ENCODE results near the gene HES5. TPM values are rescaled to one million over a fixed set of nuclear protein-coding genes. Genes with fewer than 3 reads are reported as not detected.

The HES5 gene
- total and polyA plus RNA-seq, 2 of the 4 experiments (the other 2 are of a cell fraction) = not detected

DNA sequence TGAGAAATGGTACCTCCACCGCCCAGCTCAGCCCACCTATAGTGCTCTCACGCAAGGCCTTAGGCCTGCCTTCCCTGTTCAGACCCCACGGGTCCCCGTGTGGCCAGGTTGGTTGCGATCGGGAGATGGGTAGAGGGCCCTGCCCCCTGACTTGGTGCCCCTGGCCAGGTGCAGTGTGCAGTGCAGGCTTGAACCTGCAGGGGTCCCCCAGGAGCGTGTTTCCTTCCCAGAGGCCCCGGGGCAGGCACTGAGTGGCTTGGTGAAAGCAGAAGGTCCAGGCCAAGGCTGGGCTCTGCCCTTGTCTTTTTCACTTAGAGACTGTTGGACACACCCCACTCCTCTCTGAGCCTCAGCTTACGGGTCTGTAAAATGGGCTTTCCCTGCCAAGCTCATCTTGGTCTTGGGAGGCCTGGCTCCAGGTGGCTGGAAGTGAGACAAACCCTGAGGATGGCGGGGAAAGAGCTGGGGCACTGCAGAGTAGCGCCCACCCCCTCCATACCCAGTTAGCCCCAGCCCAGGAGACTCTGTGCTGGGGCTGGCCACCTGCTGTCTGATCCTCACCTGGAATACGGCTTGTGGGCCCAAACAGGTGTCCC is 9.3 kb upstream of the HES5 start:
- H2AFZ ChIP-seq (replicated peaks; ENCODE audit: low read length, poor library complexity) = peak overlapping the region; percentile 43
- no peak for DNase-seq
- POLR2A ChIA-PET (ENCODE audit: unreplicated experiment) = no interaction called here
- H3K27me3 ChIP-seq (ENCODE audit: control insufficient read depth, insufficient read depth, low read length) = peaks cover 3% of the 10 kb centered on the region; the same call in 1 of the 2 replicates
- CTCF ChIA-PET = no interaction called here
- H3K9ac ChIP-seq (ENCODE audit: low read depth, low read length) = no peak overlapping the region
- H4K5ac ChIP-seq (ENCODE audit: low read depth, low read length) = no peak overlapping the region
- no peak overlapping the region for H3K18ac ChIP-seq (ENCODE audit: low read depth, low read length)
- TF ChIP-seq RFX5 (IDR thresholded peaks at IDR 0.05; ENCODE audit: low read depth, low read length) = no peak
- TF ChIP-seq, protein P1, sequence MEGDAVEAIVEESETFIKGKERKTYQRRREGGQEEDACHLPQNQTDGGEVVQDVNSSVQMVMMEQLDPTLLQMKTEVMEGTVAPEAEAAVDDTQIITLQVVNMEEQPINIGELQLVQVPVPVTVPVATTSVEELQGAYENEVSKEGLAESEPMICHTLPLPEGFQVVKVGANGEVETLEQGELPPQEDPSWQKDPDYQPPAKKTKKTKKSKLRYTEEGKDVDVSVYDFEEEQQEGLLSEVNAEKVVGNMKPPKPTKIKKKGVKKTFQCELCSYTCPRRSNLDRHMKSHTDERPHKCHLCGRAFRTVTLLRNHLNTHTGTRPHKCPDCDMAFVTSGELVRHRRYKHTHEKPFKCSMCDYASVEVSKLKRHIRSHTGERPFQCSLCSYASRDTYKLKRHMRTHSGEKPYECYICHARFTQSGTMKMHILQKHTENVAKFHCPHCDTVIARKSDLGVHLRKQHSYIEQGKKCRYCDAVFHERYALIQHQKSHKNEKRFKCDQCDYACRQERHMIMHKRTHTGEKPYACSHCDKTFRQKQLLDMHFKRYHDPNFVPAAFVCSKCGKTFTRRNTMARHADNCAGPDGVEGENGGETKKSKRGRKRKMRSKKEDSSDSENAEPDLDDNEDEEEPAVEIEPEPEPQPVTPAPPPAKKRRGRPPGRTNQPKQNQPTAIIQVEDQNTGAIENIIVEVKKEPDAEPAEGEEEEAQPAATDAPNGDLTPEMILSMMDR (conservative IDR thresholded peaks at IDR 0.05; ENCODE audit: low read depth, low read length) = 0 out of 2 replicates have a peak, but pooled peaks have one; percentile 8
- H4K20me1 ChIP-seq (ENCODE audit: insufficient read depth, low read length) = no peaks in the 10 kb centered on the region
- H2AK9ac ChIP-seq (replicated peaks; ENCODE audit: low read depth, low read length, poor library complexity) = no peak overlapping the region
- no peak overlapping the region for H4K8ac ChIP-seq (ENCODE audit: low read depth in 2 of 2, low read length in 2 of 2)
- no peak overlapping the region for H3K27ac ChIP-seq (ENCODE audit: insufficient read depth, low read length)
- H3K14ac ChIP-seq (replicated peaks; ENCODE audit: low read depth, low read length) = no peak overlapping the region
- no peaks in the 10 kb centered on the region for H3K36me3 ChIP-seq (ENCODE audit: control insufficient read depth, insufficient read depth, low read length)
- no peak overlapping the region for H2BK15ac ChIP-seq (ENCODE audit: low read depth, low read length)
- ATAC-seq (ENCODE audit: low read depth) = no peak
- no TSS peak for BruUV-seq (replicated peaks)
- no peak overlapping the region for H3K23ac ChIP-seq (ENCODE audit: low read depth, low read length)
- H3K9me3 ChIP-seq (ENCODE audit: control insufficient read depth, insufficient read depth, low read length) = no peaks in the 10 kb centered on the region
- dilution Hi-C loops (cut with HindIII; ENCODE audit: low sequenced_read_pairs, unreplicated experiment) = no loop called here
- H2BK5ac ChIP-seq (ENCODE audit: low read depth, low read length, poor library complexity, severe bottlenecking) = no peak overlapping the region
- H2AK5ac ChIP-seq (ENCODE audit: low read depth, low read length) = no peak overlapping the region; the same call in 1 of the 2 replicates
- H3K4me3 ChIP-seq (ENCODE audit: insufficient read depth, low read depth, low read length) = no peak overlapping the region
- no peak overlapping the region for H3K56ac ChIP-seq (ENCODE audit: extremely low read depth, insufficient read depth, low read length)
- H3K4ac ChIP-seq (ENCODE audit: low read depth, low read length) = no peak overlapping the region
- intact Hi-C loops (cut with micrococcal nuclease) = no loop called here
- peaks cover 9% of the 10 kb centered on the region for H3K9me1 ChIP-seq (ENCODE audit: insufficient read depth, low read length)
- peaks cover 11% of the 10 kb centered on the region for H3K4me1 ChIP-seq (ENCODE audit: control insufficient read depth, insufficient read depth, low read length)
- H2BK20ac ChIP-seq (ENCODE audit: low read depth, low read length) = no peak overlapping the region
- no peak overlapping the region for H3K4me2 ChIP-seq (ENCODE audit: low read depth, low read length)
- H3K79me1 ChIP-seq (ENCODE audit: low read depth in 1 of 2, low read length in 2 of 2) = no peaks in the 10 kb centered on the region
- no peak overlapping the region for H4K91ac ChIP-seq (ENCODE audit: insufficient read depth, low read depth, low read length)
- in situ Hi-C loops (cut with MboI; ENCODE audit: low sequenced_read_pairs) = loop anchor here (25.0 kb wide), 1 partner anchor 352 kb away; the partner anchor contains the start of gene FAAP20
- H2BK120ac ChIP-seq (ENCODE audit: low read depth, low read length) = no peak overlapping the region
- 63% methylated on average over 3 of the region's 12 CpGs; no CpG with 5 or more reads in 1 of the 2 experiments for WGBS, 2 experiments (ENCODE audit: extremely low coverage in 2 of 2, insufficient read length in 1 of 2)
